Thoracic aorta (tissue), 2 donors: ENCODE results near the gene MEX3A. TPM values are rescaled to one million over a fixed set of nuclear protein-coding genes. Genes with fewer than 3 reads are reported as not detected.

Experiments
- ATAC-seq: fragments of 150-250 bp; one replicate; pipeline ENCODE4 v1.8.0; 2017; ENCODE audit warnings: low read depth; ENCODE audit not compliant: insufficient number of reproducible peaks, low FRiP score
- DNase-seq: peaks from one replicate; pipeline ENCODE4 v3.0.0-alpha.2; 2020; ENCODE audit warnings: low spot score
- H3K27ac ChIP-seq, 2 donors: fragments of 200-600 bp; sonication (generic); 1 replicate in 1 of 2; 2 replicates in 1 of 2; pipeline ENCODE4 v1.5.1; 2016; ENCODE audit warnings: mild to moderate bottlenecking in 2 of 2, moderate library complexity in 2 of 2
- H3K27me3 ChIP-seq: fragments of 200-600 bp; sonication (generic); replicated peaks from 2 replicates; pipeline ENCODE4 v1.6.0; 2016; ENCODE audit warnings: mild to moderate bottlenecking; ENCODE audit not compliant: insufficient read depth
- H3K36me3 ChIP-seq: fragments of 200-600 bp; sonication (generic); one replicate; pipeline ENCODE4 v1.5.1; 2016
- H3K4me1 ChIP-seq, 2 donors: fragments of 200-600 bp; sonication (generic); 1 replicate in 1 of 2; 2 replicates in 1 of 2; pipeline versions ENCODE4 v1.5.1 to v1.6.0; 2016; ENCODE audit warnings: low read depth in 2 of 2, mild to moderate bottlenecking in 1 of 2; ENCODE audit not compliant: control insufficient read depth in 1 of 2
- H3K4me3 ChIP-seq: fragments of 200-600 bp; sonication (generic); 2 replicates; pipeline ENCODE4 v1.5.1; 2016; ENCODE audit warnings: mild to moderate bottlenecking
- H3K9me3 ChIP-seq: fragments of 200-600 bp; sonication (generic); 2 replicates; pipeline ENCODE4 v1.5.1; 2016
- CTCF ChIP-seq: fragments of 200-600 bp; sonication (generic); IDR thresholded peaks from one replicate; pipeline ENCODE4 v1.5.1; 2019; ENCODE audit warnings: antibody characterized with exemption
- total RNA-seq, 2 donors: library from RNA; depleted of rRNA; stranded (reverse); fragments of >200 nt; gene quantifications; one replicate each; pipeline versions ENCODE4 v1.1.0 to v1.2.3, GENCODE V29; 2016

Gene MEX3A
- total RNA-seq, 2 donors from 2014 or later, result 0.42 TPM; not detected in 1

- H3K27ac ChIP-seq, result no peak overlapping the region
These were observed 8.0 kb upstream of the MEX3A start for GRCh38 chr1:156090138-156090839.

DNA sequence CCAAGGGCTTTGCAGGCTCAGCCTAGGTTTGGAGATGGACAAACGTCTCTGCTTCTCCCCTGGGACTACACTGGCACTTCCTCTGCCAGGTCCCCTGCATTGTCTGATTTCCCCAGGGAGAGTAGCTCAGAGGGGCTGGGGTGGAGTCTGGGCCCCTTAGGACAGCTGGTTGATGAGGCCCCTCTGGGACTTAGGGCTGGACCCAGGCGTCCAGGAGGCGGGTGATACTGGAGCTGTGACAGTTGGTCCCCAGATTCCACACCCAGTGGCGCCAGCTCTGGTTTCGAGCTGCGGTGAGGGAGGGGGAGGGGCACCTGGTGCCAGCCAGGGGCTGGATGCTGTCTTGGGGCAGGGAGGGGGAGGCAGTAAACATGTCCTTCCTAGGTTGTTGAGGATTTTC, 7.4 kb upstream of the MEX3A start:
- Histone ChIP-seq H3K27me3 (no peaks in the 10 kb centered on the region), H3K4me3 (no peak overlapping the region), H3K27ac (no peak overlapping the region), H3K36me3 (no peaks in the 10 kb centered on the region), H3K4me1 (peaks cover 0 to 3% of the 10 kb centered on the region in 2 donors), H3K9me3 (no peaks in the 10 kb centered on the region)
- no peak for ATAC-seq
- DNase-seq, result no peak
- TF ChIP-seq CTCF, result no peak

More at GRCh38 chr1:156090138-156090839, 8.0 kb upstream of the MEX3A start:
- Histone ChIP-seq H3K4me3 (no peak overlapping the region), H3K36me3 (no peaks in the 10 kb centered on the region), H3K27me3 (no peaks in the 10 kb centered on the region), H3K9me3 (no peaks in the 10 kb centered on the region), H3K4me1 (peaks cover 0 to 3% of the 10 kb centered on the region in 2 donors)
- TF ChIP-seq CTCF, result no peak
- ATAC-seq (no peak), DNase-seq (no peak)

- H3K9me3 ChIP-seq, result no peaks in the 10 kb centered on the region
- no peaks in the 10 kb centered on the region for H3K36me3 ChIP-seq
- H3K27me3 ChIP-seq, result no peaks in the 10 kb centered on the region
- H3K27ac ChIP-seq, result no peak overlapping the region
- no peak for TF ChIP-seq CTCF
- ATAC-seq, result no peak
- no peak for DNase-seq
- H3K4me1 ChIP-seq, result peaks cover 4 to 23% of the 10 kb centered on the region in 2 donors
- no peak overlapping the region for H3K4me3 ChIP-seq
These were observed 4.0 kb upstream of the MEX3A start for GRCh38 chr1:156086256-156086662.

- Histone ChIP-seq H3K4me3 (peak overlapping the region; percentile 89), H3K9me3 (no peaks in the 10 kb centered on the region), H3K36me3 (no peaks in the 10 kb centered on the region), H3K27ac (no peak overlapping the region), H3K4me1 (peaks cover 4 to 22% of the 10 kb centered on the region in 2 donors), H3K27me3 (no peaks in the 10 kb centered on the region)
- ATAC-seq, result no peak
- DNase-seq, result no peak
- TF ChIP-seq CTCF, result no peak
These were observed 1.8 kb upstream of the MEX3A start for GRCh38 chr1:156083800-156084790.

DNA sequence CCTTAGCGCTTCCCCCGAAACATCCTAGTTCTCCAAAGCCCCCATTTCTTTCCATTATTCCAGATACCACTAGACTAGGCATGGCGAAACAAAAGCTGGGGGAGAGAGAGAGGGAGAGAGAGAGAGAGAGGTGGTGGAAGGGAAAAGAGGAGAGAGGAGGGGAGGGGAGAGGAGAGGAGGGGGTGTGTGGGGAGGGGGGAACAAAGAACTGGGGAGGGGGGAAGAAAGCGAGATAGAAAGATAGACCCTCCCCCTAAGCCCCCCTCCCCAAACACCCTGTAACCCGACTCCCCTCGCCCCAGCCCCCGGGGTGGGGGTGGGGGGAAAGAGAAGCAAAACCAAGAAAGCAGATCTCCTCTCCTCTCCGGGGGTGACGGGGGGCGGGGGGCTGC, 352 bp downstream of the MEX3A start:
- no peak for ATAC-seq
- no peak overlapping the region for H3K27ac ChIP-seq
- TF ChIP-seq CTCF, result no peak
- no peaks in the 10 kb centered on the region for H3K9me3 ChIP-seq
- H3K27me3 ChIP-seq, result no peaks in the 10 kb centered on the region
- H3K36me3 ChIP-seq, result no peaks in the 10 kb centered on the region
- H3K4me3 ChIP-seq, result peak overlapping the region; percentile 89
- DNase-seq, result no peak
- H3K4me1 ChIP-seq, result peaks cover 4 to 22% of the 10 kb centered on the region in 2 donors
